PC-9 (cell line): ENCODE results near the gene CADM4.

ENCODE experiments used
- EZH2 ChIP-seq: fragments of 200-600 bp; sonication (generic); IDR thresholded peaks from 2 replicates; pipeline ENCODE4 v1.8.0; 2017; ENCODE audit warnings: antibody characterized with exemption, low read depth
- TF ChIP-seq, protein P1 (sequence below): fragments of 200-600 bp; sonication (generic); conservative IDR thresholded peaks from 2 replicates; pipeline ENCODE4 v1.6.1; 2017; ENCODE audit warnings: mixed run types, antibody characterized with exemption, mild to moderate bottlenecking, moderate library complexity

GRCh38 chr19:43619262-43620060, 20.2 kb downstream of the CADM4 start, which contains the start of gene ZNF428:
- TF ChIP-seq EZH2 = no peak
- TF ChIP-seq, protein P1, sequence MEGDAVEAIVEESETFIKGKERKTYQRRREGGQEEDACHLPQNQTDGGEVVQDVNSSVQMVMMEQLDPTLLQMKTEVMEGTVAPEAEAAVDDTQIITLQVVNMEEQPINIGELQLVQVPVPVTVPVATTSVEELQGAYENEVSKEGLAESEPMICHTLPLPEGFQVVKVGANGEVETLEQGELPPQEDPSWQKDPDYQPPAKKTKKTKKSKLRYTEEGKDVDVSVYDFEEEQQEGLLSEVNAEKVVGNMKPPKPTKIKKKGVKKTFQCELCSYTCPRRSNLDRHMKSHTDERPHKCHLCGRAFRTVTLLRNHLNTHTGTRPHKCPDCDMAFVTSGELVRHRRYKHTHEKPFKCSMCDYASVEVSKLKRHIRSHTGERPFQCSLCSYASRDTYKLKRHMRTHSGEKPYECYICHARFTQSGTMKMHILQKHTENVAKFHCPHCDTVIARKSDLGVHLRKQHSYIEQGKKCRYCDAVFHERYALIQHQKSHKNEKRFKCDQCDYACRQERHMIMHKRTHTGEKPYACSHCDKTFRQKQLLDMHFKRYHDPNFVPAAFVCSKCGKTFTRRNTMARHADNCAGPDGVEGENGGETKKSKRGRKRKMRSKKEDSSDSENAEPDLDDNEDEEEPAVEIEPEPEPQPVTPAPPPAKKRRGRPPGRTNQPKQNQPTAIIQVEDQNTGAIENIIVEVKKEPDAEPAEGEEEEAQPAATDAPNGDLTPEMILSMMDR = no peak
